ENCODE data around the gene MZT2B. TPM values are rescaled to one million over a fixed set of nuclear protein-coding genes. Genes with fewer than 3 reads are reported as not detected.
"Not testable (repeated sequence)": the region's sequence is repeated elsewhere in the genome, so short reads cannot be mapped to it uniquely, and the experiment has no call there.

Gene MZT2B
- polyA plus RNA-seq, 3 donors = 28.8 to 66.8 (median 64.9) TPM

DNA sequence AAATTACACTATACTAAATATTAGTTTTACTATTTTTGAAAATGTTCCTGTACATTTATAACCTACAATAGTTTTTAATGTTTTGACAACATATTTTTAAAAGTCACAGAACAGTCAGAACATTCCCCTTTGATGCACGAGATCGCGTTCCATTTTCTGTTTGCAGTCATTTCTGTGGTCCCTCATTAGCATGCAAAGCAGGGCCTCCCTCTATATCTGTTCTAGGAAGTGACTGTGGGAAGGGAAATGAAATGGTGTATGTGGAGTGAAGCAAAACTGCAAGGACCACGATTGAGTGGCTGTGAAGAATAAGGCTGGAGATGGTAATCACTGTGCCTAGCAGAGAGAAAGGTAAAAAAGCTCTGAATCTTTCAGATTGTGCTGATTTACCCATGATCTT is 40.5 kb downstream of the MZT2B start:
- H2AFZ ChIP-seq (ENCODE audit: insufficient read depth, low read depth, low read length, poor library complexity, severe bottlenecking); H3K36me3 ChIP-seq (replicated peaks in 1 of 2; ENCODE audit: control insufficient read depth in 1 of 2, insufficient read depth in 2 of 2, low read length in 2 of 2); H3K79me2 ChIP-seq (ENCODE audit: insufficient read depth, low read length); H3K36me3 Mint-ChIP-seq; H3K27ac ChIP-seq (ENCODE audit: low read depth in 1 of 2, low read length in 2 of 2); H3K4me3 Mint-ChIP-seq; H3K9me3 ChIP-seq (replicated peaks in 1 of 2; ENCODE audit: control insufficient read depth in 1 of 2, insufficient read depth in 1 of 2, low read length in 2 of 2); H3K9ac ChIP-seq (ENCODE audit: insufficient read depth, low read length, poor library complexity, severe bottlenecking); H3K4me2 ChIP-seq (replicated peaks; ENCODE audit: extremely low read depth, low read length, poor library complexity, severe bottlenecking); H3K27ac Mint-ChIP-seq; H3K9me3 Mint-ChIP-seq; H3K27me3 Mint-ChIP-seq (ENCODE audit: low read depth in 3 of 3); H3K4me1 ChIP-seq (ENCODE audit: control insufficient read depth in 1 of 2, insufficient read depth in 2 of 2, low read length in 2 of 2); H3K27me3 ChIP-seq (ENCODE audit: control insufficient read depth in 2 of 2, insufficient read depth in 2 of 2, low read length in 2 of 2); DNase-seq; H4K20me1 ChIP-seq (ENCODE audit: insufficient read depth, low read length); intact Hi-C loops (cut with micrococcal nuclease); H3K4me3 ChIP-seq (replicated peaks in 1 of 3; ENCODE audit: low read depth in 2 of 3, low read length in 3 of 3); H3K4me1 Mint-ChIP-seq: not testable (repeated sequence)
- no CpG with 5 or more reads among the region's 4 CpGs for WGBS (ENCODE audit: insufficient coverage)

- H4K20me1 ChIP-seq (ENCODE audit: insufficient read depth, low read length); H3K4me3 ChIP-seq (replicated peaks in 1 of 3; ENCODE audit: low read depth in 2 of 3, low read length in 3 of 3); DNase-seq; H3K4me1 Mint-ChIP-seq; H3K27ac ChIP-seq (ENCODE audit: low read depth in 1 of 2, low read length in 2 of 2); H3K36me3 ChIP-seq (replicated peaks in 1 of 2; ENCODE audit: control insufficient read depth in 1 of 2, insufficient read depth in 2 of 2, low read length in 2 of 2); H3K9ac ChIP-seq (ENCODE audit: insufficient read depth, low read length, poor library complexity, severe bottlenecking); H3K4me3 Mint-ChIP-seq; H3K27me3 ChIP-seq (ENCODE audit: control insufficient read depth in 2 of 2, insufficient read depth in 2 of 2, low read length in 2 of 2); intact Hi-C loops (cut with micrococcal nuclease); H2AFZ ChIP-seq (ENCODE audit: insufficient read depth, low read depth, low read length, poor library complexity, severe bottlenecking); H3K36me3 Mint-ChIP-seq; H3K27ac Mint-ChIP-seq; H3K4me2 ChIP-seq (replicated peaks; ENCODE audit: extremely low read depth, low read length, poor library complexity, severe bottlenecking); H3K4me1 ChIP-seq (ENCODE audit: control insufficient read depth in 1 of 2, insufficient read depth in 2 of 2, low read length in 2 of 2); H3K79me2 ChIP-seq (ENCODE audit: insufficient read depth, low read length): not testable (repeated sequence)
- 92% methylated on average over 11 of the region's 21 CpGs for WGBS (ENCODE audit: insufficient coverage)
- Mint-ChIP-seq H3K9me3 (peaks cover 6 to 17% (median 16%) of the 10 kb centered on the region in 7 donors), H3K27me3 (ENCODE audit: low read depth in 3 of 3) (peaks cover 0 to 10% (median 2%) of the 10 kb centered on the region in 3 donors)
- H3K9me3 ChIP-seq (replicated peaks in 1 of 2; ENCODE audit: control insufficient read depth in 1 of 2, insufficient read depth in 1 of 2, low read length in 2 of 2) = peaks cover 0 to 17% of the 10 kb centered on the region in 2 donors
These were observed 45.9 kb downstream of the MZT2B start for GRCh38 chr2:130228005-130228404.

DNA sequence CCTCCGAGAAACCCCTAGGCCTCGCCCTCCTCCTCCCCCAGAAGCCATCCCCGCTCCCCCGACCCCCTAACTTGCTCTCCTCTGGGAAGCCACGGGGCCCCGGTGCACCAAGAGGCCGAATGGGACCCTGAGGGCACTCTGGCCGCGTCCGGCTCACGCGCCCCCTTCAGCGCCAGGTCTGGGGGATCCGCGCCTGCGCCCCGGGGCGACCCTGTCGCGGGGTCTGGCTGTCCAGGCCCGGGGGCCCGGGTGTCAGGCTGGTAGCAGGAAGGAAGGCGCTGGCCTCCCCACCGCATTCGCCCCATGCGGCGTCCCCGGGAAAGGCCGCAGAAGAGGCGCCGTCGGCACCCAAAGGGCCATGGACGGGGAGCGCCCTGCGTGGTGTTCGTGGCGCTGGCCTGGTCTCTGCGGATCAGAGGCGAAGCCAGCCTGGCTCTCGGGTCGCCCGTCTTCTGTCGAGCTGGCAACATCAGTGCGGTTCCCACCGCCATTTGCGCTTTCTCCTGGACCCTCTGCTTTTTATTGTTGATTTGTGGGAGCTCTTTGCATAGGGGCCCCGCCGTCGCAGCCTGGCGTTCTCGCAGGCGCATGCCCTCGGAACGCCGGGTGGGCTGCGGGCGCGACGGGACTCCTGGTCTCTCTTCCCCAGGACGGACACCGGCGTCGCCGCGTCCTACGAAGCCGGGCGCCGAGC is 46.6 kb downstream of the MZT2B start:
- H3K27ac Mint-ChIP-seq; H3K4me1 Mint-ChIP-seq; H2AFZ ChIP-seq (ENCODE audit: insufficient read depth, low read depth, low read length, poor library complexity, severe bottlenecking); H3K4me3 Mint-ChIP-seq; H3K4me2 ChIP-seq (replicated peaks; ENCODE audit: extremely low read depth, low read length, poor library complexity, severe bottlenecking); H4K20me1 ChIP-seq (ENCODE audit: insufficient read depth, low read length); H3K9ac ChIP-seq (ENCODE audit: insufficient read depth, low read length, poor library complexity, severe bottlenecking); H3K27me3 Mint-ChIP-seq (ENCODE audit: low read depth in 3 of 3); DNase-seq; H3K36me3 ChIP-seq (replicated peaks in 1 of 2; ENCODE audit: control insufficient read depth in 1 of 2, insufficient read depth in 2 of 2, low read length in 2 of 2); H3K79me2 ChIP-seq (ENCODE audit: insufficient read depth, low read length); H3K27me3 ChIP-seq (ENCODE audit: control insufficient read depth in 2 of 2, insufficient read depth in 2 of 2, low read length in 2 of 2); H3K36me3 Mint-ChIP-seq; H3K27ac ChIP-seq (ENCODE audit: low read depth in 1 of 2, low read length in 2 of 2); intact Hi-C loops (cut with micrococcal nuclease); H3K4me1 ChIP-seq (ENCODE audit: control insufficient read depth in 1 of 2, insufficient read depth in 2 of 2, low read length in 2 of 2); H3K4me3 ChIP-seq (replicated peaks in 1 of 3; ENCODE audit: low read depth in 2 of 3, low read length in 3 of 3): not testable (repeated sequence)
- peaks cover 6 to 17% (median 16%) of the 10 kb centered on the region in 7 donors for H3K9me3 Mint-ChIP-seq
- peaks cover 0 to 17% of the 10 kb centered on the region in 2 donors for H3K9me3 ChIP-seq (replicated peaks in 1 of 2; ENCODE audit: control insufficient read depth in 1 of 2, insufficient read depth in 1 of 2, low read length in 2 of 2)
- 89% methylated on average over 49 of the region's 69 CpGs for WGBS (ENCODE audit: insufficient coverage)

DNA sequence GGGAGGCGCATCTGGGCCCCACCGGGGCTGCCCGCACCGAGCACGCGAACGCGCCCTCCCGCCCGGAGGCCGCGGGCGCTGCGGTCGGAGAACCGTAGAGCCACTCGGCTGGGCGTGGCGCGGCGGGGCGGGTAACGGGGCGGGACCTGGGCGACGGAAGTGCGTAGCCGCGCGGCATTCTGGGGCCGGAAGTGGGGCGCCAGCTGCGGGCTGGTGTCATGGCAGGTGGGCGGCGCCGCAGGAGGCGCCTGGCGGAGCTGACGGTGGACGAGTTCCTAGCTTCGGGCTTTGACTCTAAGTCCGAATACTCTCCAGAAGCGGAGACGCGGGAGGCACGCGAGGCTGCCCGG is 47.1 kb downstream of the MZT2B start:
- H3K27ac Mint-ChIP-seq; H3K27me3 Mint-ChIP-seq (ENCODE audit: low read depth in 3 of 3); H3K27ac ChIP-seq (ENCODE audit: low read depth in 1 of 2, low read length in 2 of 2); H4K20me1 ChIP-seq (ENCODE audit: insufficient read depth, low read length); H3K4me1 ChIP-seq (ENCODE audit: control insufficient read depth in 1 of 2, insufficient read depth in 2 of 2, low read length in 2 of 2); H3K27me3 ChIP-seq (ENCODE audit: control insufficient read depth in 2 of 2, insufficient read depth in 2 of 2, low read length in 2 of 2); intact Hi-C loops (cut with micrococcal nuclease); H3K4me3 ChIP-seq (replicated peaks in 1 of 3; ENCODE audit: low read depth in 2 of 3, low read length in 3 of 3); H3K79me2 ChIP-seq (ENCODE audit: insufficient read depth, low read length); H3K4me2 ChIP-seq (replicated peaks; ENCODE audit: extremely low read depth, low read length, poor library complexity, severe bottlenecking); H3K36me3 ChIP-seq (replicated peaks in 1 of 2; ENCODE audit: control insufficient read depth in 1 of 2, insufficient read depth in 2 of 2, low read length in 2 of 2); H2AFZ ChIP-seq (ENCODE audit: insufficient read depth, low read depth, low read length, poor library complexity, severe bottlenecking); H3K4me3 Mint-ChIP-seq; H3K9ac ChIP-seq (ENCODE audit: insufficient read depth, low read length, poor library complexity, severe bottlenecking); H3K4me1 Mint-ChIP-seq; H3K36me3 Mint-ChIP-seq: not testable (repeated sequence)
- DNase-seq = peak in 1 of 3 donors; percentile 11
- H3K9me3 Mint-ChIP-seq = peaks cover 6 to 17% (median 16%) of the 10 kb centered on the region in 7 donors
- peaks cover 0 to 17% of the 10 kb centered on the region in 2 donors for H3K9me3 ChIP-seq (replicated peaks in 1 of 2; ENCODE audit: control insufficient read depth in 1 of 2, insufficient read depth in 1 of 2, low read length in 2 of 2)
- 49% methylated on average over 26 of the region's 48 CpGs for WGBS (ENCODE audit: insufficient coverage)

Measured in CD14-positive monocyte (primary cell).